ENCODE results near the gene PCMTD2. TPM values are rescaled to one million over a fixed set of nuclear protein-coding genes. Genes with fewer than 3 reads are reported as not detected.
A peak's percentile ranks its signal among the peaks of the same experiment; 100 is the strongest.
"Not testable (repeated sequence)": the region's sequence is repeated elsewhere in the genome, so short reads cannot be mapped to it uniquely, and the experiment has no call there.

Gene PCMTD2
- total and polyA plus RNA-seq, 9 donors, result 32.0 to 96.3 (median 78.7) TPM

- intact Hi-C loops (cut with DNase I); DNase-seq; H3K9me3 ChIP-seq; H3K27ac ChIP-seq; H3K36me3 ChIP-seq; H3K27me3 ChIP-seq; H3K4me1 ChIP-seq (ENCODE audit: insufficient read depth); H3K4me3 ChIP-seq: not testable (repeated sequence)
- 42 to 69% (median 65%) methylated on average over 1 to 2 of the region's 2 CpGs for WGBS, 3 donors
These were observed 47.5 kb downstream of the PCMTD2 start for GRCh38 chr20:64303086-64303485.

GRCh38 chr20:64313761-64314160 is 58.2 kb downstream of the PCMTD2 start:
- intact Hi-C loops (cut with DNase I); H3K9me3 ChIP-seq; H3K4me3 ChIP-seq; H3K27me3 ChIP-seq; H3K27ac ChIP-seq; H3K36me3 ChIP-seq; H3K4me1 ChIP-seq (ENCODE audit: insufficient read depth); DNase-seq: not testable (repeated sequence)
- 71 to 78% (median 74%) methylated on average over 1 of the region's 1 CpG for WGBS, 3 donors

GRCh38 chr20:64315381-64315780 is 59.8 kb downstream of the PCMTD2 start:
- H3K36me3 ChIP-seq; intact Hi-C loops (cut with DNase I); DNase-seq; H3K27me3 ChIP-seq; H3K4me1 ChIP-seq (ENCODE audit: insufficient read depth); H3K4me3 ChIP-seq; H3K9me3 ChIP-seq; H3K27ac ChIP-seq: not testable (repeated sequence)

GRCh38 chr20:64315884-64316283 is 60.3 kb downstream of the PCMTD2 start:
- intact Hi-C loops (cut with DNase I); H3K4me1 ChIP-seq (ENCODE audit: insufficient read depth); H3K9me3 ChIP-seq; H3K27me3 ChIP-seq; H3K36me3 ChIP-seq; H3K4me3 ChIP-seq; H3K27ac ChIP-seq; DNase-seq: not testable (repeated sequence)
- 31 to 53% (median 50%) methylated on average over 9 to 15 of the region's 15 CpGs for WGBS, 3 donors

GRCh38 chr20:64316415-64317083 is 61.0 kb downstream of the PCMTD2 start:
- H3K36me3 ChIP-seq; H3K4me3 ChIP-seq; H3K27ac ChIP-seq; intact Hi-C loops (cut with DNase I); H3K4me1 ChIP-seq (ENCODE audit: insufficient read depth); H3K27me3 ChIP-seq; H3K9me3 ChIP-seq: not testable (repeated sequence)
- 1 to 3% (median 2%) methylated on average over 28 to 85 of the region's 87 CpGs for WGBS, 3 donors
- peak in 4 of 5 donors; percentile 24 to 67 (median 28) for DNase-seq

GRCh38 chr20:64317331-64317730 is 61.8 kb downstream of the PCMTD2 start:
- H3K36me3 ChIP-seq, result not testable (repeated sequence)
- 52 to 76% (median 72%) methylated on average over 10 to 11 of the region's 15 CpGs for WGBS, 3 donors

GRCh38 chr20:64318056-64318455 is 62.5 kb downstream of the PCMTD2 start:
- H3K36me3 ChIP-seq; H3K9me3 ChIP-seq; intact Hi-C loops (cut with DNase I); H3K4me1 ChIP-seq (ENCODE audit: insufficient read depth); H3K27ac ChIP-seq; H3K4me3 ChIP-seq; DNase-seq; H3K27me3 ChIP-seq: not testable (repeated sequence)
- WGBS, 3 donors, result 89% methylated on average over 8 of the region's 8 CpGs; no CpG with 5 or more reads in 1 of the 3 donors

More at GRCh38 chr20:64317331-64317730, 61.8 kb downstream of the PCMTD2 start:
- H3K27ac ChIP-seq; H3K9me3 ChIP-seq; H3K4me1 ChIP-seq (ENCODE audit: insufficient read depth); DNase-seq; H3K27me3 ChIP-seq; H3K4me3 ChIP-seq; intact Hi-C loops (cut with DNase I): not testable (repeated sequence)

GRCh38 chr20:64322031-64322789 is 66.7 kb downstream of the PCMTD2 start:
- H3K9me3 ChIP-seq; H3K4me3 ChIP-seq; H3K27ac ChIP-seq; intact Hi-C loops (cut with DNase I); H3K36me3 ChIP-seq; H3K27me3 ChIP-seq; H3K4me1 ChIP-seq (ENCODE audit: insufficient read depth): not testable (repeated sequence)
- WGBS, 3 donors, result 60 to 65% (median 62%) methylated on average over 7 of the region's 7 CpGs
- DNase-seq, result peak in 1 of 5 donors; percentile 17

Small RNA genes within 50 kb of the gene (small RNA-seq; reads per million reads assigned to genes)
- gene AL137028.2, result not detected

Other genes starting within 250 kb of the PCMTD2 start
- 1 to 10 TPM in 6 of 7 donors, under 1 TPM in 1; 0.60 to 2.8 (median 1.8) TPM for gene C20orf204, start 219.6 kb upstream of the PCMTD2 start, total RNA-seq
- gene C20orf204, start 219.6 kb upstream of the PCMTD2 start, polyA plus RNA-seq, result under 1 TPM; 0.20 to 0.61 TPM
- gene SOX18, start 206.1 kb upstream of the PCMTD2 start, total RNA-seq, result 10 to 100 TPM in 5 of 7 donors, 1 to 10 TPM in 2; 2.0 to 63.8 (median 13.1) TPM
- gene SOX18, start 206.1 kb upstream of the PCMTD2 start, polyA plus RNA-seq, result 10 to 100 TPM in 1 of 2 donors, 1 to 10 TPM in 1; 2.7 to 12.0 TPM
- 10 to 100 TPM; 41.0 to 93.5 (median 71.9) TPM for gene TCEA2, start 192.6 kb upstream of the PCMTD2 start, total RNA-seq
- 10 to 100 TPM; 20.0 to 78.4 TPM for gene TCEA2, start 192.6 kb upstream of the PCMTD2 start, polyA plus RNA-seq
- gene RGS19, start 176.2 kb upstream of the PCMTD2 start, total RNA-seq, result 1 to 10 TPM; 3.3 to 7.6 (median 4.6) TPM
- 1 to 10 TPM; 2.1 to 4.5 TPM for gene RGS19, start 176.2 kb upstream of the PCMTD2 start, polyA plus RNA-seq
- gene OPRL1, start 175.7 kb upstream of the PCMTD2 start, total RNA-seq, result under 1 TPM; 0.12 to 0.80 (median 0.43) TPM
- gene OPRL1, start 175.7 kb upstream of the PCMTD2 start, polyA plus RNA-seq, result under 1 TPM; 0.25 to 0.62 TPM
- gene LKAAEAR1, start 171.3 kb upstream of the PCMTD2 start, total RNA-seq, result 10 to 100 TPM in 1 of 7 donors, not detected in 6; 10.5 TPM
- gene LKAAEAR1, start 171.3 kb upstream of the PCMTD2 start, polyA plus RNA-seq, result not detected
- gene NPBWR2, start 148.2 kb upstream of the PCMTD2 start, total RNA-seq, result not detected
- gene NPBWR2, start 148.2 kb upstream of the PCMTD2 start, polyA plus RNA-seq, result not detected
- gene MYT1, start 91.3 kb upstream of the PCMTD2 start, total RNA-seq, result under 1 TPM; 0.05 to 0.25 (median 0.15) TPM
- gene MYT1, start 91.3 kb upstream of the PCMTD2 start, polyA plus RNA-seq, result under 1 TPM in 1 of 2 donors, not detected in 1; 0.07 TPM